Glutamatergic neuron (in vitro differentiated cells): ENCODE measurements around the gene SULT2B1. TPM values are rescaled to one million over a fixed set of nuclear protein-coding genes. Genes with fewer than 3 reads are reported as not detected.

Experiments used
- DNase-seq: peaks from one replicate; pipeline ENCODE4 v3.0.0; 2022
- H3K27ac Mint-ChIP-seq: one replicate; pipeline ENCODE4 v1.8.0; 2020; ENCODE audit warnings: mild to moderate bottlenecking, mixed read lengths, inconsistent platforms; ENCODE audit not compliant: unreplicated experiment
- H3K27me3 Mint-ChIP-seq: one replicate; pipeline ENCODE4 v1.8.0; 2020; ENCODE audit warnings: mild to moderate bottlenecking, moderate library complexity, mixed read lengths, inconsistent platforms; ENCODE audit not compliant: unreplicated experiment
- H3K36me3 Mint-ChIP-seq: one replicate; pipeline ENCODE4 v1.8.0; 2020; ENCODE audit warnings: mild to moderate bottlenecking, mixed read lengths, inconsistent platforms; ENCODE audit not compliant: unreplicated experiment
- H3K4me1 Mint-ChIP-seq: one replicate; pipeline ENCODE4 v1.8.0; 2020; ENCODE audit warnings: mild to moderate bottlenecking, low read depth, mixed read lengths, inconsistent platforms; ENCODE audit not compliant: unreplicated experiment
- H3K4me3 Mint-ChIP-seq: one replicate; pipeline ENCODE4 v1.8.0; 2020; ENCODE audit warnings: mild to moderate bottlenecking, mixed read lengths, inconsistent platforms; ENCODE audit not compliant: unreplicated experiment
- H3K9me3 Mint-ChIP-seq: one replicate; pipeline ENCODE4 v1.8.0; 2020; ENCODE audit warnings: mild to moderate bottlenecking, moderate library complexity, mixed read lengths, inconsistent platforms; ENCODE audit not compliant: unreplicated experiment
- CTCF ChIP-seq: fragments of 200-600 bp; sonication (generic); IDR thresholded peaks from one replicate; pipeline ENCODE4 v1.5.0; 2021; ENCODE audit not compliant: partially characterized antibody, unreplicated experiment
- total RNA-seq: library from RNA; stranded (reverse); fragmentation: NEBNext Ultra II Directional; extraction: Animal tissue kit (Norgen Biotek cat#: 25700); gene quantifications from one replicate; pipeline ENCODE4 v1.2.1, GENCODE V29; 2021; ENCODE audit not compliant: unreplicated experiment

Gene SULT2B1
- total RNA-seq, 1 donor from 2014 or later = not detected

DNA sequence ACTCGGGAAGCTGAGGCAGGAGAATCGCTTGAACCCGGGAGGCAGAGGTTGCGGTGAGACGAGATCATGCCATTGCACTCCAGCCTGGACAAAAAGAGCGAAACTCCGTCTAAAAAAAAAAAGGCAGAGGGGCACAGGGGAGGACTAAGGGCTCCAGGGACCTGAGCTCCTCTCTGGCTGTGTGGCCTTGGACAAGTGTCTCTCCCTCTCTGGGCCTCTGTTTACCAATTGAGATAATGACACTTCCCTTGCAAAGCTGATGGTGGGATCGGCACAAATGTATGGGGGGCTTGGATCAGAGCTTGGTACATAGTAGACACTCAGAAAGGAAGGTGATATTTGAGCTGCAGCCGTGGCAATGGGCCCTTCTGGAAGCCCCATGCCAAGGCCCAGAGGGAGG, 43.2 kb downstream of the SULT2B1 start:
- no peak overlapping the region for H3K4me3 Mint-ChIP-seq

DNA sequence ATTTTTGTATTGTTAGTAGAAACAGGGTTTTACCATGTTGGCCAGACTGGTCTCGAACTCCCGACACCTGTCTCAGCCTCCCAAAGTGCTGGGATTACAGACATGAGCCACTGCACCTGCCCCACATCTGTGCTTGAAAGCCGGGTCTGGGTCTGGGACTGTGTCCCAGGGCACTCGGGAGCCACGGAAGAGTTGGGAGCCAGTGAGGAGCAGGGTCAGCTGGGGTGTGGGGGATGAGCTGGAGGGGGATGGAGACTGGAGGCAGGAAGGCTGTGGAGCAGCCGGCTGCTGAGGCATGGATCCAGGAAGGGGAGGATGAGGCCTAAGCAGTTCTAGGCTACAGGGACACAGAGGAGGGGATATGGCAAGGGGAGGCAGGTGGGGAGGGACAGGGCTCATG, 43.9 kb downstream of the SULT2B1 start:
- Mint-ChIP-seq H3K4me3 (no peak overlapping the region), H3K36me3 (no peaks in the 10 kb centered on the region), H3K27me3 (no peaks in the 10 kb centered on the region), H3K27ac (no peak overlapping the region), H3K9me3 (peaks cover 3% of the 10 kb centered on the region), H3K4me1 (no peaks in the 10 kb centered on the region)
- DNase-seq = no peak
- TF ChIP-seq CTCF = no peak

More for the DNA sequence above, 43.2 kb downstream of the SULT2B1 start:
- H3K27me3 Mint-ChIP-seq = no peaks in the 10 kb centered on the region
- no peaks in the 10 kb centered on the region for H3K4me1 Mint-ChIP-seq
- peaks cover 3% of the 10 kb centered on the region for H3K9me3 Mint-ChIP-seq
- DNase-seq = no peak
- H3K27ac Mint-ChIP-seq = no peak overlapping the region
- no peaks in the 10 kb centered on the region for H3K36me3 Mint-ChIP-seq
- no peak for TF ChIP-seq CTCF

GRCh38 chr19:48596237-48596636, 44.3 kb downstream of the SULT2B1 start:
- H3K27me3 Mint-ChIP-seq = no peaks in the 10 kb centered on the region
- H3K4me1 Mint-ChIP-seq = no peaks in the 10 kb centered on the region
- H3K4me3 Mint-ChIP-seq = no peak overlapping the region
- H3K27ac Mint-ChIP-seq = no peak overlapping the region
- H3K36me3 Mint-ChIP-seq = no peaks in the 10 kb centered on the region
- DNase-seq = no peak
- TF ChIP-seq CTCF = no peak
- H3K9me3 Mint-ChIP-seq = peaks cover 3% of the 10 kb centered on the region

DNA sequence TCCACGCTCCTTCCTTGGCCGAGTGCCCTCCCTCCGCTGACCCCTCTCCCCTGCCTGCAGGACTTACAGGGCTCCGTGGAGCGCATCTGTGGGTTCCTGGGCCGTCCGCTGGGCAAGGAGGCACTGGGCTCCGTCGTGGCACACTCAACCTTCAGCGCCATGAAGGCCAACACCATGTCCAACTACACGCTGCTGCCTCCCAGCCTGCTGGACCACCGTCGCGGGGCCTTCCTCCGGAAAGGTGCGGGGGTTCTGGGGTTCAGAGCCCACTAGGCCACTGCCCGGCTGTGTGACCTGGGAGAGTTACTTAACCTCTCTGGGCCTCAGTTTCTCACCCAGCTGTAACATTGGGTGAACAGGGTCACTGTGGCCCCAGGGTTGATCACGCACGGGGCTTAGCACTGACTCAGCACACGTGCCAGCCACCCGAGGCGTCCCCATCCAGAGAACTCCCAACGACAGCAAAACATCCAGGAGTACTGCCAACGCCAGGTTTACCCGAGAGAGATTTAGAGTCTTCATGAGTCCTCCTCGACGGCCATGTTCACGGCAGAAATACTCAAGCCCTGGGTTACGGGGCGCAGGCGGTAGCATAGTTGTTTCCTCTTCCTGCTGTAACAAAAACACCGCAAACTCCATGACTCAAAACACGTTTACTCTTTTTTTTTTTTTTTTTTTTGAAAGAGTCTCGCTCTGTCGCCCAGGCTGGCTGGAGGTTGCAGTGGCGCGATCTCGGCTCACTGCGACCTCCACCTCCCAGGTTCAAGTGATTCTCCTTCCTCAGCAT, 44.9 kb downstream of the SULT2B1 start:
- Mint-ChIP-seq H3K4me3 (no peak overlapping the region), H3K4me1 (no peaks in the 10 kb centered on the region), H3K27ac (no peak overlapping the region), H3K36me3 (no peaks in the 10 kb centered on the region), H3K9me3 (peaks cover 3% of the 10 kb centered on the region), H3K27me3 (no peaks in the 10 kb centered on the region)
- no peak for DNase-seq
- no peak for TF ChIP-seq CTCF

DNA sequence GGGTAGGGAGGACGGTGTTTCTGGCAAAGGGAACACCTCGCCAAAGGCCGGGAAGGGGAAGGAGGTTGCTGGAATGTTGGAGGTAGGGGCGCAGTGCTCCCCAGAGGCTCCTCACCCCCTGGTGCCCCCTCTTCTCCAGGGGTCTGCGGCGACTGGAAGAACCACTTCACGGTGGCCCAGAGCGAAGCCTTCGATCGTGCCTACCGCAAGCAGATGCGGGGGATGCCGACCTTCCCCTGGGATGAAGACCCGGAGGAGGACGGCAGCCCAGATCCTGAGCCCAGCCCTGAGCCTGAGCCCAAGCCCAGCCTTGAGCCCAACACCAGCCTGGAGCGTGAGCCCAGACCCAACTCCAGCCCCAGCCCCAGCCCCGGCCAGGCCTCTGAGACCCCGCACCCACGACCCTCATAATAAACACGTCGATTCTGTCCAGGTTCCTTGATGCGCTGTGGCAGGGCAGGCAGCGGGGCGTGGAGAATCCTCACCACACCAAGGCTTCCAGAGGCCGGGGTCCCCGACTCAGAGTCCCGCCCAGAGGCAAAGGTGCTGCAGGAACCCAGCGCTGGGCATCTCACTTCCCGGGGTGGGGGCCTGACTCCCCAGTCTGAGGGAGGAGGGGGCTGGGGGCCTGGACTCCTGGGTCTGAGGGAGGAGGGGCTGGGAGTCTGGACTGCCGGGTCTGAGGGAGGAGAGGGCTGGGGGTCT, 47.2 kb downstream of the SULT2B1 start:
- H3K4me1 Mint-ChIP-seq = no peaks in the 10 kb centered on the region
- no peaks in the 10 kb centered on the region for H3K36me3 Mint-ChIP-seq
- no peak overlapping the region for H3K27ac Mint-ChIP-seq
- TF ChIP-seq CTCF = no peak
- no peak for DNase-seq
- no peak overlapping the region for H3K4me3 Mint-ChIP-seq
- H3K9me3 Mint-ChIP-seq = peaks cover 3% of the 10 kb centered on the region
- H3K27me3 Mint-ChIP-seq = no peaks in the 10 kb centered on the region
